Endothelial cell (in vitro differentiated cells): Measurements from ENCODE around the gene CLK3. TPM values are rescaled to one million over a fixed set of nuclear protein-coding genes. Genes with fewer than 3 reads are reported as not detected.

Source experiments
- DNase-seq: peaks from one replicate; pipeline ENCODE4 v3.0.0; 2021; ENCODE audit warnings: low spot score
- H3K27ac Mint-ChIP-seq: one replicate; pipeline ENCODE4 v1.8.0; 2021; ENCODE audit warnings: mixed read lengths, inconsistent platforms; ENCODE audit not compliant: unreplicated experiment
- H3K27me3 Mint-ChIP-seq: one replicate; pipeline ENCODE4 v1.8.0; 2021; ENCODE audit warnings: mild to moderate bottlenecking, moderate library complexity, mixed read lengths, inconsistent platforms; ENCODE audit not compliant: unreplicated experiment
- H3K36me3 Mint-ChIP-seq: one replicate; pipeline ENCODE4 v1.8.0; 2021; ENCODE audit warnings: mild to moderate bottlenecking, low read depth, mixed read lengths, inconsistent platforms; ENCODE audit not compliant: unreplicated experiment
- H3K4me1 Mint-ChIP-seq: one replicate; pipeline ENCODE4 v1.8.0; 2021; ENCODE audit warnings: mild to moderate bottlenecking, mixed read lengths, inconsistent platforms; ENCODE audit not compliant: unreplicated experiment
- H3K4me3 Mint-ChIP-seq: one replicate; pipeline ENCODE4 v1.8.0; 2021; ENCODE audit warnings: mild to moderate bottlenecking, mixed read lengths, inconsistent platforms; ENCODE audit not compliant: unreplicated experiment
- H3K9me3 Mint-ChIP-seq: one replicate; pipeline ENCODE4 v1.8.0; 2021; ENCODE audit warnings: mixed read lengths, inconsistent platforms; ENCODE audit not compliant: unreplicated experiment
- CTCF ChIP-seq: fragments of 200-600 bp; sonication (generic); IDR thresholded peaks from one replicate; pipeline ENCODE4 v1.5.0; 2021; ENCODE audit warnings: antibody characterized with exemption; ENCODE audit not compliant: unreplicated experiment
- total RNA-seq: library from RNA; stranded (reverse); fragmentation: NEBNext Ultra II Directional; extraction: Animal tissue kit (Norgen Biotek cat#: 25700); gene quantifications from one replicate; pipeline ENCODE4 v1.2.1, GENCODE V29; 2021; ENCODE audit not compliant: unreplicated experiment

Gene CLK3
- total RNA-seq, 1 donor from 2014 or later: 81.7 TPM

GRCh38 chr15:74620636-74621545, 5.3 kb downstream of the CLK3 start:
- DNase-seq: peak; percentile 81
- H3K36me3 Mint-ChIP-seq: peaks cover 63% of the 10 kb centered on the region
- no peaks in the 10 kb centered on the region for H3K9me3 Mint-ChIP-seq
- H3K27me3 Mint-ChIP-seq: peaks cover 35% of the 10 kb centered on the region
- peak overlapping the region; percentile 59 for H3K4me3 Mint-ChIP-seq
- peak; percentile 74 for TF ChIP-seq CTCF
- H3K4me1 Mint-ChIP-seq: peaks cover 33% of the 10 kb centered on the region
- H3K27ac Mint-ChIP-seq: no peak overlapping the region

GRCh38 chr15:74621546-74621920, 5.9 kb downstream of the CLK3 start:
- Mint-ChIP-seq H3K9me3 (no peaks in the 10 kb centered on the region), H3K27me3 (peaks cover 33% of the 10 kb centered on the region), H3K36me3 (peaks cover 65% of the 10 kb centered on the region), H3K4me3 (peak overlapping the region; percentile 70), H3K4me1 (peaks cover 30% of the 10 kb centered on the region), H3K27ac (no peak overlapping the region)
- no peak for TF ChIP-seq CTCF
- DNase-seq: no peak

GRCh38 chr15:74621936-74622335, 6.3 kb downstream of the CLK3 start:
- Mint-ChIP-seq H3K27me3 (peaks cover 34% of the 10 kb centered on the region), H3K36me3 (peaks cover 63% of the 10 kb centered on the region), H3K9me3 (no peaks in the 10 kb centered on the region), H3K27ac (no peak overlapping the region), H3K4me1 (peaks cover 26% of the 10 kb centered on the region), H3K4me3 (peak overlapping the region; percentile 70)
- DNase-seq: no peak
- no peak for TF ChIP-seq CTCF

GRCh38 chr15:74622758-74623157, 7.1 kb downstream of the CLK3 start:
- H3K36me3 Mint-ChIP-seq: peaks cover 62% of the 10 kb centered on the region
- no peak overlapping the region for H3K27ac Mint-ChIP-seq
- no peak overlapping the region for H3K4me3 Mint-ChIP-seq

More at GRCh38 chr15:74622758-74623157, 7.1 kb downstream of the CLK3 start:
- no peaks in the 10 kb centered on the region for H3K9me3 Mint-ChIP-seq
- no peak for DNase-seq
- peaks cover 27% of the 10 kb centered on the region for H3K27me3 Mint-ChIP-seq
- peaks cover 18% of the 10 kb centered on the region for H3K4me1 Mint-ChIP-seq
- TF ChIP-seq CTCF: no peak
